D721Med (cell line): ENCODE results near the gene CLECL1.

Experiments used
- DNase-seq: peaks from one replicate; pipeline ENCODE4 v3.0.0; 2011; ENCODE audit warnings: low spot score; ENCODE audit not compliant: insufficient read length
- FAIRE-seq: peaks from 2 replicates; lab custom pipeline; 2011; peaks lifted over from hg19 to GRCh38; lab: Jason Lieb, UNC
- CTCF ChIP-seq: IDR thresholded peaks from 2 replicates; pipeline ENCODE4 v1.5.1; 2012; ENCODE audit warnings: mild to moderate bottlenecking, control low read depth; ENCODE audit not compliant: insufficient read depth; ENCODE audit errors: missing control alignments

Gene CLECL1

GRCh38 chr12:9732921-9733461, at the start of gene CLECL1:
TSS of gene CLECL1 (minus strand) at chr12:9733097.
- FAIRE-seq = no peak
- no peak for TF ChIP-seq CTCF

GRCh38 chr12:9781360-9781759, 48.5 kb upstream of the CLECL1 start:
- FAIRE-seq (no peak), DNase-seq (no peak)
- TF ChIP-seq CTCF = no peak

More at GRCh38 chr12:9732921-9733461, at the start of gene CLECL1:
- no peak for DNase-seq

GRCh38 chr12:9779209-9779608, 46.3 kb upstream of the CLECL1 start:
- no peak for TF ChIP-seq CTCF
- no peak for DNase-seq
- FAIRE-seq = no peak

- DNase-seq (no peak), FAIRE-seq (no peak)
- no peak for TF ChIP-seq CTCF
These were observed 43.9 kb upstream of the CLECL1 start for GRCh38 chr12:9776781-9777180.

- no peak for TF ChIP-seq CTCF
- DNase-seq (no peak), FAIRE-seq (no peak)
These were observed 40.5 kb upstream of the CLECL1 start for GRCh38 chr12:9773216-9773877.

GRCh38 chr12:9763025-9763424, 30.1 kb upstream of the CLECL1 start:
- no peak for DNase-seq
- TF ChIP-seq CTCF = no peak
- no peak for FAIRE-seq

GRCh38 chr12:9762369-9762768, 29.5 kb upstream of the CLECL1 start:
- FAIRE-seq (no peak), DNase-seq (no peak)
- TF ChIP-seq CTCF = no peak
